Measurements from ENCODE around the gene ADAMTS14.

The ADAMTS14 gene

GRCh38 chr10:70677620-70678249 lies 5.4 kb downstream of the ADAMTS14 start:
- Histone ChIP-seq H3K4me3 (ENCODE audit: low read length) (no peak overlapping the region), H3F3A (ENCODE audit: control insufficient read depth, insufficient read depth) (no peaks in the 10 kb centered on the region), H3K4me2 (ENCODE audit: low read length) (no peak overlapping the region), H3K27ac (ENCODE audit: low read depth, low read length) (no peak overlapping the region), H3K9me3 (ENCODE audit: control insufficient read depth, insufficient read depth, low read length) (no peaks in the 10 kb centered on the region), H3K27me3 (ENCODE audit: control insufficient read depth, low read length) (no peaks in the 10 kb centered on the region), H3K36me3 (ENCODE audit: control insufficient read depth, low read length) (no peaks in the 10 kb centered on the region), H3K9me2 (replicated peaks; ENCODE audit: control insufficient read depth, low read length) (no peaks in the 10 kb centered on the region), H3K4me1 (ENCODE audit: control insufficient read depth, low read length) (no peaks in the 10 kb centered on the region), H3K79me2 (ENCODE audit: control insufficient read depth, low read length) (no peaks in the 10 kb centered on the region), H4K20me1 (ENCODE audit: control insufficient read depth, insufficient read depth, low read depth, low read length) (no peaks in the 10 kb centered on the region)
- TF ChIP-seq CTCF (IDR thresholded peaks at IDR 0.05; ENCODE audit: low read depth, low read length, poor library complexity, severe bottlenecking) = no peak

- no peaks in the 10 kb centered on the region for H4K20me1 ChIP-seq (ENCODE audit: control insufficient read depth, insufficient read depth, low read depth, low read length)
- no peaks in the 10 kb centered on the region for H3K4me1 ChIP-seq (ENCODE audit: control insufficient read depth, low read length)
- H3F3A ChIP-seq (ENCODE audit: control insufficient read depth, insufficient read depth) = no peaks in the 10 kb centered on the region
- no peak overlapping the region for H3K27ac ChIP-seq (ENCODE audit: low read depth, low read length)
- no peak for TF ChIP-seq CTCF (IDR thresholded peaks at IDR 0.05; ENCODE audit: low read depth, low read length, poor library complexity, severe bottlenecking)
- no peak for TF ChIP-seq EZH2phosphoT487 (IDR thresholded peaks at IDR 0.05; ENCODE audit: borderline replicate concordance, low read length)
- H3K9me2 ChIP-seq (replicated peaks; ENCODE audit: control insufficient read depth, low read length) = no peaks in the 10 kb centered on the region
- no peaks in the 10 kb centered on the region for H3K9me3 ChIP-seq (ENCODE audit: control insufficient read depth, insufficient read depth, low read length)
- H3K4me3 ChIP-seq (ENCODE audit: low read length) = no peak overlapping the region
- no peaks in the 10 kb centered on the region for H3K36me3 ChIP-seq (ENCODE audit: control insufficient read depth, low read length)
- no peaks in the 10 kb centered on the region for H3K27me3 ChIP-seq (ENCODE audit: control insufficient read depth, low read length)
- no peak overlapping the region for H3K4me2 ChIP-seq (ENCODE audit: low read length)
- H3K79me2 ChIP-seq (ENCODE audit: control insufficient read depth, low read length) = no peaks in the 10 kb centered on the region
Observed at GRCh38 chr10:70678250-70678635, 5.9 kb downstream of the ADAMTS14 start.

GRCh38 chr10:70678757-70679489 lies 6.6 kb downstream of the ADAMTS14 start:
- H3K4me3 ChIP-seq (ENCODE audit: low read length) = no peak overlapping the region
- TF ChIP-seq CTCF (IDR thresholded peaks at IDR 0.05; ENCODE audit: low read depth, low read length, poor library complexity, severe bottlenecking) (no peak), EZH2phosphoT487 (IDR thresholded peaks at IDR 0.05; ENCODE audit: borderline replicate concordance, low read length) (no peak)
- no peaks in the 10 kb centered on the region for H3F3A ChIP-seq (ENCODE audit: control insufficient read depth, insufficient read depth)
- no peaks in the 10 kb centered on the region for H3K36me3 ChIP-seq (ENCODE audit: control insufficient read depth, low read length)
- no peaks in the 10 kb centered on the region for H4K20me1 ChIP-seq (ENCODE audit: control insufficient read depth, insufficient read depth, low read depth, low read length)
- no peaks in the 10 kb centered on the region for H3K9me2 ChIP-seq (replicated peaks; ENCODE audit: control insufficient read depth, low read length)
- H3K4me2 ChIP-seq (ENCODE audit: low read length) = no peak overlapping the region
- no peak overlapping the region for H3K27ac ChIP-seq (ENCODE audit: low read depth, low read length)
- H3K9me3 ChIP-seq (ENCODE audit: control insufficient read depth, insufficient read depth, low read length) = no peaks in the 10 kb centered on the region
- H3K27me3 ChIP-seq (ENCODE audit: control insufficient read depth, low read length) = no peaks in the 10 kb centered on the region
- H3K79me2 ChIP-seq (ENCODE audit: control insufficient read depth, low read length) = no peaks in the 10 kb centered on the region
- no peaks in the 10 kb centered on the region for H3K4me1 ChIP-seq (ENCODE audit: control insufficient read depth, low read length)

Data from DOHH2 (cell line).